ENCODE results near the gene OSBPL10.

The OSBPL10 gene

GRCh38 chr3:31813686-31814085, 167.4 kb downstream of the OSBPL10 start:
- no peak for TF ChIP-seq CTCF (conservative IDR thresholded peaks at IDR 0.05; ENCODE audit: low read depth, low read length)
- no peak for DNase-seq (ENCODE audit: low read depth)

GRCh38 chr3:31813197-31813596, 167.9 kb downstream of the OSBPL10 start:
- DNase-seq (ENCODE audit: low read depth) = no peak
- TF ChIP-seq CTCF (conservative IDR thresholded peaks at IDR 0.05; ENCODE audit: low read depth, low read length) = no peak
- H3K4me3 ChIP-seq (ENCODE audit: low read depth, low read length) = no peak overlapping the region

More at GRCh38 chr3:31813686-31814085, 167.4 kb downstream of the OSBPL10 start:
- H3K4me3 ChIP-seq (ENCODE audit: low read depth, low read length) = no peak overlapping the region

GRCh38 chr3:31810991-31811433, 170.1 kb downstream of the OSBPL10 start:
- DNase-seq (ENCODE audit: low read depth) = no peak
- H3K4me3 ChIP-seq (ENCODE audit: low read depth, low read length) = no peak overlapping the region
- TF ChIP-seq CTCF (conservative IDR thresholded peaks at IDR 0.05; ENCODE audit: low read depth, low read length) = no peak

GRCh38 chr3:31808143-31808720, 172.8 kb downstream of the OSBPL10 start:
- no peak overlapping the region for H3K4me3 ChIP-seq (ENCODE audit: low read depth, low read length)
- DNase-seq (ENCODE audit: low read depth) = no peak
- no peak for TF ChIP-seq CTCF (conservative IDR thresholded peaks at IDR 0.05; ENCODE audit: low read depth, low read length)

GRCh38 chr3:31804251-31805051, 176.6 kb downstream of the OSBPL10 start:
- no peak for DNase-seq (ENCODE audit: low read depth)
- TF ChIP-seq CTCF (conservative IDR thresholded peaks at IDR 0.05; ENCODE audit: low read depth, low read length) = no peak
- H3K4me3 ChIP-seq (ENCODE audit: low read depth, low read length) = no peak overlapping the region

- TF ChIP-seq CTCF (conservative IDR thresholded peaks at IDR 0.05; ENCODE audit: low read depth, low read length) = no peak
- no peak overlapping the region for H3K4me3 ChIP-seq (ENCODE audit: low read depth, low read length)
- DNase-seq (ENCODE audit: low read depth) = no peak
These were observed 177.9 kb downstream of the OSBPL10 start for GRCh38 chr3:31802981-31803740.

All from choroid plexus epithelial cell (primary cell).